RWPE1 (cell line): Measurements from ENCODE around the gene HDAC4.

Experiments used
- CTCF ChIA-PET: fragments of 350-600 bp; sonication (Branson Sonifier 250); formaldehyde crosslinking; extraction: SDS; loops from one replicate; lab custom pipeline; 2021; lab: Yijun Ruan, JAX
- POLR2A ChIA-PET: fragments of 400-600 bp; formaldehyde crosslinking; extraction: SDS; loops from one replicate; lab custom pipeline; 2020; ENCODE audit warnings: antibody characterized with exemption; ENCODE audit not compliant: low non-redundant PET; lab: Yijun Ruan, JAX
- DNase-seq: peaks from one replicate; pipeline ENCODE4 v3.0.0; 2012; ENCODE audit warnings: low spot score
- H3K27ac ChIP-seq: fragments of 450-650 bp; 2 replicates; pipeline ENCODE4 v1.5.1; 2017
- TF ChIP-seq, protein P1 (sequence below): fragments of 450-650 bp; conservative IDR thresholded peaks from 2 replicates; pipeline ENCODE4 v1.5.1; 2017; ENCODE audit warnings: low read depth, mild to moderate bottlenecking

HDAC4 gene

DNA sequence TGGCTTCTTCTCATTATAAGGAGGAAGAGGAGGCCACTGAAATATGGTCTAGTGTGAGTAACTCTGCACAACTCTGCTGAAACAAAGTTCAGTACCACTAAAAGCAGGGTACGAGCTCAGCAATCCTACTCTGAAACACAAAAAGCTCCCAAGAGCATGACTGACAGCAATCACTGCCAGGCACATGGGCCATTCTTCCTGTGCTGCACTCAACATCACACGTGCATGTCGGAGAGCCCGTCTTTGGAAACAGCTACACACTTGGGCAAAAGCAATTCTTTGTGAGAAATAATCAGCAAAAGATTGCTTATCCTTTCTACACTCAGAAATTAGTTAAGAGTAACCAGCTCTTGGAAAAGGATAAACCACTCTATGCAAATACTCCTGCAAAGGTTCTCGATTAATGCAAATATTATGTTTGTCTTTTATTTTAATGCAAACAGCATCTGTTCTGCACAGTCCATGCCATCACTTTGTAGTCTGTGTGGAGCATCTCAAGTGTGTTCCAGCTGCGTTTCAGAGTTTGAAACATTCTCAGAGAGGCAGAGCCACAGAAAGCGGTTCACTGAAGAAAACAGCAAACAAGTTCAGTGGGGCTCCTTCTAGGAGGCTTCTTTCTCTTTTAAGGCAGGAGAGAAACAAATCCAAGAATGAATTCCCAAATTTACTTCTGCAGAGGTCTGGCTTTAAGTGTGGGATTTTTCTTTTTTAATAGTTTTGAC is 145.0 kb downstream of the HDAC4 start:
- POLR2A ChIA-PET: no interaction called here
- TF ChIP-seq, protein P1, sequence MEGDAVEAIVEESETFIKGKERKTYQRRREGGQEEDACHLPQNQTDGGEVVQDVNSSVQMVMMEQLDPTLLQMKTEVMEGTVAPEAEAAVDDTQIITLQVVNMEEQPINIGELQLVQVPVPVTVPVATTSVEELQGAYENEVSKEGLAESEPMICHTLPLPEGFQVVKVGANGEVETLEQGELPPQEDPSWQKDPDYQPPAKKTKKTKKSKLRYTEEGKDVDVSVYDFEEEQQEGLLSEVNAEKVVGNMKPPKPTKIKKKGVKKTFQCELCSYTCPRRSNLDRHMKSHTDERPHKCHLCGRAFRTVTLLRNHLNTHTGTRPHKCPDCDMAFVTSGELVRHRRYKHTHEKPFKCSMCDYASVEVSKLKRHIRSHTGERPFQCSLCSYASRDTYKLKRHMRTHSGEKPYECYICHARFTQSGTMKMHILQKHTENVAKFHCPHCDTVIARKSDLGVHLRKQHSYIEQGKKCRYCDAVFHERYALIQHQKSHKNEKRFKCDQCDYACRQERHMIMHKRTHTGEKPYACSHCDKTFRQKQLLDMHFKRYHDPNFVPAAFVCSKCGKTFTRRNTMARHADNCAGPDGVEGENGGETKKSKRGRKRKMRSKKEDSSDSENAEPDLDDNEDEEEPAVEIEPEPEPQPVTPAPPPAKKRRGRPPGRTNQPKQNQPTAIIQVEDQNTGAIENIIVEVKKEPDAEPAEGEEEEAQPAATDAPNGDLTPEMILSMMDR: no peak
- CTCF ChIA-PET: no interaction called here
- DNase-seq: no peak
- no peak overlapping the region for H3K27ac ChIP-seq

GRCh38 chr2:239255218-239255617 is 145.6 kb downstream of the HDAC4 start:
- no peak for DNase-seq
- CTCF ChIA-PET: no interaction called here
- no peak overlapping the region for H3K27ac ChIP-seq
- POLR2A ChIA-PET: no interaction called here
- TF ChIP-seq, protein P1: no peak

DNA sequence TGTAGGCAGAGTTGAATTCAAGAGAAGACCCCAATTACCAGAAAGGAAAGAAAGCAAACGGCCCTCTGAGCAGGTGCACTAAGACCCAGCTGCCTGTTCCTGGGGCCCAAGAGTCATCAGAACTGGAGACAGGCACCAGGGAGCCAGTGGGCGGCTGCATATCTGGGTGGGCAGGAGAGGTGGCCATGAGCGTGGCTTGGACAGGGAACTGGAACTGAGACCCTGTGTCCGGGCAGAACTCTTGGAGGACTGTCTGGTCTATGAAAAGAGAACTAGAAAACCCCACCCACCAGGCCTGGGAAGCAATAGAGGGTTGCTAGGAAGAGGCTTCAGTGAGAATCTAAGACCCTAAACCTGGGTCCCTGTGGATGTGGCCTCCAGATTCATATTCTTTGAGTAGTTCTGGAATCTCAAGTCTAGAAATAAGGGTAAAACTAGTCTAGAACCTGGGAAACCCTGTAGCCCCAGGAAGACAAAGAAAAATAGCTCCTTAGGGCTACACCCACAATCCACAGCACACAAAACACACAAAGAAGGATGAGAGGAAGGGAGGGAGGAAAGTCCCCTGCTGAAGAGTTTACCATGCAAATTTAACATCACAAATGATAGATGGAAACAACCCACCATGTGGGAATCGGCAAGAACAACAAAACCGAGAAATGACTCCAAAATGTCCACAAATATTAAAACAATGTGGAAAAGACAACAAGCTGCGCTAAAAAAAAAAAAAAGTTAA is 147.0 kb downstream of the HDAC4 start:
- ChIA-PET CTCF (no interaction called here), POLR2A (no interaction called here)
- TF ChIP-seq, protein P1: no peak
- no peak for DNase-seq
- H3K27ac ChIP-seq: no peak overlapping the region

- TF ChIP-seq, protein P1: no peak
- ChIA-PET POLR2A (no interaction called here), CTCF (no interaction called here)
- no peak for DNase-seq
- H3K27ac ChIP-seq: no peak overlapping the region
Observed at GRCh38 chr2:239253264-239253663, 147.6 kb downstream of the HDAC4 start.

- H3K27ac ChIP-seq: no peak overlapping the region
- ChIA-PET CTCF (interaction anchor here (0.9 kb wide), 1 partner anchor 84 kb away, joined by 5 read pairs; no protein-coding TSS in a partner anchor), POLR2A (no interaction called here)
- TF ChIP-seq, protein P1: no peak
- DNase-seq: no peak
Observed at GRCh38 chr2:239252801-239253200, 148.0 kb downstream of the HDAC4 start.

DNA sequence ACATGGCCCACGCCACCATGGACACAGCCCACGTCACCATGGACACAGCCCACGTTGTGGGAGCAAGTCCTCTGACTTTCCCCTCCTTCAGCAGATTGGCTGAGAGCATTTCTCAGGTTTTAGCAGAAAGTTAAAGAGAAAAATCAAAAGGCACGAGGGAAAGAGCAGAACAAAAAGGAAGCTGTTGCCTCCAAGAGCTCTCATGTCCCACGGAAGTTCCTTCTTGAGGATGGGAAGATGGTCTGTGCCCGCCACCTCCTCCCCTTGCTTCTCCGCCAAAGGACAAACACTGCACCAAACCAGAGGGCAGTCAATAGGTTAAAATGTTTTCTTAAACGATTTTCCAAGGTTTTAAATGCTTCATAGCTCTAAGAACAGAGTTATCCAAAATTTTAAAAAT is 148.4 kb downstream of the HDAC4 start:
- no peak for DNase-seq
- TF ChIP-seq, protein P1: no peak
- no peak overlapping the region for H3K27ac ChIP-seq
- ChIA-PET CTCF (interaction anchor here (0.9 kb wide), 1 partner anchor 84 kb away, joined by 5 read pairs; no protein-coding TSS in a partner anchor), POLR2A (no interaction called here)
